AG08396 (cell line): ENCODE data around the gene PRG2.
"Not testable (repeated sequence)": the region's sequence is repeated elsewhere in the genome, so short reads cannot be mapped to it uniquely, and the experiment has no call there.

Source experiments
- DNase-seq: peaks from one replicate; pipeline ENCODE4 v3.0.0; 2012; ENCODE audit warnings: low spot score, mixed read lengths

PRG2 gene

DNA sequence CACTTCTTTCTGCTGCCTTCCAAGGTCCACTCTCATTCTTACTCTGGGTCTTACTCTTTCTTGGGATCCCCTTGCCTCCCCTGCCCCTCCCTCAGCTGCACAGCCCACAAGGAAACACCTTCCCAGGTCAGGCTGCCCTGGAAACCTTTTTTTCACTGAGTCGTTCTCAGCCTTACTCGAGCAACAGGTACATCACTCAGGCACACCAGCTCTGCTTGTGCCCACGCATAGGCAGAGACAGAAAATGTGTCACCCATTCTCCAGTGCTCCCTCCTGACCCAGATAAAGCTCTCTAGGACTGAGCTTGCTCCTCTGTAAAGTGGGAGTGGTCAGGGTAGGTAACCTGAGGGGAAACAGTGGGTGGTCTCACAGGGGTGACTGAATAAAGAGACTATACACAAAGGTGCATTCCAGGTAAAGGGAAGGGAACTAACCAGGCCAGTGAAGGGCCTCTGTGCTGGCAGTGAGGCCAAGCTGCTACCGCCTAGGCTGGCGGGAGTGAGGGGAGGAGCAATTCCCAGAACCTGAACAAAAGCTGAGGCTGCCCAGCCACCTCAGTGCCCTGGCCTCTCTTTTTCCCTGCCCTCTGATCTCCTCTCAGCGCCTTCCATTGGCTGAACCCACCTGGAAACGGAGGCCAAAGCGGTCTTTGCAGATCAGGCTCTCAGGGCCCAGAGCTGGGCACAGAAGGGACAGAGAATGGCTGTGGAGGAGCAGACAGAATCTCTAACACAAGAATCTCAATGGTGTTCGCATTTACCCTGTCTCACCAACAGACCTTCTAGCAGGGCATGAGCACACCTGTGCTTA is 25.4 kb downstream of the PRG2 start:
- no peak for DNase-seq

DNA sequence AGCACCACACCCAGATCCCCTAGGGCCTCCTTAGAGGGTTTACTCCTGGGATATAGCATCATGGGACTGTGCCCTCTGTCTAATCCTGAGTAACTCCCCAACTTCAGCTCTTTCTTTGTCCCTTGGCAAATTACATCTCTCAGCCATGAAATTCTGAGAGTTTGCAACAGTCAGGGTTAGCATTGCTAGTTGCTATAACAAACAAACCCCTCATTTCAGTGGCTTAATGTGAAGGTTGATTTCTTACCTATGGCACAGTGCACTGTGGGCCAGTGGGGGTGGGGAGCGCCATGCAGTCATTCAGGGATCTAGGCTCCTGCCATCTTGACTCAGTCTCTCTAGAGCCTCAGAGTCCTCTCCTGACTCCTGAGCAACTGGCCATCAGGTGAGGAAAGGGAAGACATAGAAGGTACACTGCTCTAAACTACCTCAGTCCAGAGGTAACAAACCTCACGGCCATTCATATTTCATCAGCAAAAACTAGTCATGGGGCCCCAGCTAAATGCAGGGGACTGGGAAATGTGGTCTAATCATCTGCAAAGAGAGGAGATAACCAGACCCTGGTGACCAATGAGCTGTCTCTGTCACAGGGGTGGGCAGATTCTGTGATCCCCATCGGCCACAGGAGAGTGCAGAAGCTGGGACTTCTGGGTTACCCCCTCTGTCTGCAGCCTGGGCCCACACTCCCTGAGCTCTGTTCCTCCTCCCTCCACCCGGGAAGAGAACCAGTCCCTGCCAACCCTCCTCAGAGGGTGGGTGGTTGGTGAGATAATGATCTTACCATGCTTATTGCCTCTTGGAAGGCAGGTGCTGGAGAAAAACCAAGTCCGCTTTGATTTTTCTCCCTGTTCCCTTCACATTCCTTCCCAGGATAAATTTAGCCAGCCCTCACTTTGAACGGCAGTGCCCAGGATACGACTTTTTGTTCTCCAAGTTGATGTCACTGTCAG is 27.0 kb downstream of the PRG2 start:
- no peak for DNase-seq

GRCh38 chr11:57361926-57362325 is 28.5 kb downstream of the PRG2 start:
- DNase-seq = no peak

DNA sequence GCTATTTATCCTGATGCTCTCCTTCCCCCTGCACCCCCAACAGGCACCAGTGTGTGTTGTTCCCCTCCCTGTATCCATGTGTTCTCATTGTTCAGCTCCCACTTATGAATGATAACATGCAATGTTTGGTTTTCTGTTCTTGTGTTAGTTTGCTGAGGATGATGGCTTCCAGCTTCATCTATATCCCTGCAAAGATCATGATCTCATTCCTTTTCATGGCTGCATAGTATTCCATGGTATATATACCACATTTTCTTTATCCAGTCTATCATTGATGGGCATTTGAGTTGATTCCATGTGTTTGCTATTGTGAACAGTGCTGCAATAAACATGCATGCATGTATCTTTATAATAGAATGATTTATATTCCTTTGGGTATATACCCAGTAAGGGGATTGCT is 29.0 kb downstream of the PRG2 start:
- not testable (repeated sequence) for DNase-seq

GRCh38 chr11:57360991-57361390 is 29.5 kb downstream of the PRG2 start:
- DNase-seq = no peak

DNA sequence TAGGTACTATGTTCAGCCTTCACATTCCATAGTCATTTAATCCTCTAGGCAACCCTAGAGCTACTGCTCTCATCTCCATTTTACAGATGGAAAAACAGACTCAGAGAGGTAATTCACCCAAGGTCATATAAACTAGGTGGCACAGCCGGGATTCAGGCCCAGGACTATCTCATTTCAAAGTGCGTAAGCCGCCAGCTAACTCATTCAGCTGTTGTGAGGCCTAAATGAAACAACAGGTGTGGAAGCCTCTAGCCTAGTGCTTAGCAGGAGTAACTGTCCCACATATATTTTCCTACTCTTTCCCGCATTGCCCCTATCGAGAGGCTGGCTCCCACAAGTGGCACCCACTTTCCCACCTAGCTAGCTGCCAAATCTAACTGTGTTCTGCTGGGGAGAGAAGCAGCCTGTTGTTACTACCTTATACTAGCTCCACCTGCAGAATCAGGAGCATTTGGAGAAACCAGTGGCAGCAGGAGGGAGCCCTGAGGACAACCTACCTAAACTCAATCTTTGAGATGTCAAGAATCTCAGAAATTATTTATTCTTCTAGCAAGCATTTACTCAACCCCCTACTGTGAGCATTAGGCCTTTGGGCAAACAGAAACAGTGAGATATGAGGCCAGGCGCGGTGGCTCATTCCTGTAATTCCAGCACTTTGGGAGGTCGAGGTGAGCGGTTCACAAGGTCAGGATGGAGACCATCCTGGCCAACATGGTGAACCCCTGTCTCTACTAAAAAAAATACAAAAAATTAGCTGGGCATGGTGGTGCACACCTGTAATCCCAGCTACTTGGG is 30.4 kb downstream of the PRG2 start:
- no peak for DNase-seq

DNA sequence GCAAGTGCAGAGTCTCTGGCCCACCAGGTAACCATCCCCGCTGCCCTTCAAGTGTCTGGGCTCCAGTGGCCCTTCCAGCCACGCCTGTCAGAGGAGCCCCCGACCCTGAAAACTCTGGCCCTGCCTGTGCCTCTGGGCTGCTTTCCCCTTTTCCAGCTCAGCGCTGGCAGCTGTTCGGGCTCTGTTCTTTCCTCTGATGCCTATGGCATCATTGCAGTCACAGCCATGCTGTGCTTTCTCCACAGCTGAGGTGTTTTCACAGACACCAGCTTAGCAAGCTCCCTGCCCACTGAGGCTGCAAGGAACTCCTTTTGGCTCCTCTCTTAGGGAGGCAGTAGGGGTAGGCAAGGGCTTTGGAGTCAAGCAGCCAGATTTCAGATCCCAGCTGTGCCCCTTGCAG is 31.1 kb downstream of the PRG2 start:
- DNase-seq = no peak

GRCh38 chr11:57358991-57359390 is 31.5 kb downstream of the PRG2 start:
- no peak for DNase-seq

- DNase-seq = no peak
Observed at GRCh38 chr11:57358543-57358961, 31.9 kb downstream of the PRG2 start.

- DNase-seq = peak; percentile 22
Observed at GRCh38 chr11:57357856-57358255, 32.6 kb downstream of the PRG2 start.

- DNase-seq = no peak
Observed at GRCh38 chr11:57357310-57357709, 33.1 kb downstream of the PRG2 start.

GRCh38 chr11:57356268-57356667 is 34.2 kb downstream of the PRG2 start:
- no peak for DNase-seq

GRCh38 chr11:57354699-57355098 is 35.8 kb downstream of the PRG2 start:
- no peak for DNase-seq

GRCh38 chr11:57353852-57354251 is 36.6 kb downstream of the PRG2 start:
- DNase-seq = no peak

DNA sequence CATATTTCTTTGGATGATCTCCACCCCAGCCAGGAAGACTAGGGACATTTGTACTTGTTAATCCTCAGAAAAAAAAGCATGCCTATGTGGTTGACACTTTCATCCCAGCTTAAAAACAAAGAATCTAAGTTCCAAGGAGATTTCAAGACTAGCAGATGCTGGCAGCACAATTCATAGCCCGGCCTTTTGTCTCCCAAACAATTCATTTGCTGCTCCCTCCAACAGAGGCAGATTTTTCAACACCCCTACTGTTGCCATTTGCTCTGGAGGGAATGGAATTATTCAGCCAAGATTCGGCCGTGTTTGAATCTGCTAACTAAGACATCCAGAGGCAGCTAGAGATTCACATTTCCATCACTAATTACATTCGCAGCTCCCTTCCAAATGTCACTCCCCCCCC is 37.0 kb downstream of the PRG2 start:
- DNase-seq = no peak

DNA sequence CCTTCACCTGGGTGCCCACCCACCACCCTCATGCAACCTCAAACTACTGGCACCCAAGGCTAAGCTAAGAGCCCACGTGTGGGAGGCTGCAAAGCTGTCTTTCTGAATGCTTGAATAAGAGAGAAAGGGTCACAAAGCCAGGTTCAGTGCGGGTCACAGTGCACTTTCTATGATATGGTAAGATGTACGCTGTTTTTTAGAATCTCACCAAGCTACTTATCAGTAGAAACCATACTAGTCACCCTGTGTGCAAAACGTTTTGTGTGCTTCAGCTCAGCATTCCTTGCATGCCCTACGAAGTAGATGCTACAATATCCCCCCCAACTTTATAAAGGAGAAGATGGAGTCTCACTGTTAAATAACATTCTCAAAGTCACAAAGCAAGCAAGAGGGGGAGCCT is 37.4 kb downstream of the PRG2 start:
- no peak for DNase-seq

DNA sequence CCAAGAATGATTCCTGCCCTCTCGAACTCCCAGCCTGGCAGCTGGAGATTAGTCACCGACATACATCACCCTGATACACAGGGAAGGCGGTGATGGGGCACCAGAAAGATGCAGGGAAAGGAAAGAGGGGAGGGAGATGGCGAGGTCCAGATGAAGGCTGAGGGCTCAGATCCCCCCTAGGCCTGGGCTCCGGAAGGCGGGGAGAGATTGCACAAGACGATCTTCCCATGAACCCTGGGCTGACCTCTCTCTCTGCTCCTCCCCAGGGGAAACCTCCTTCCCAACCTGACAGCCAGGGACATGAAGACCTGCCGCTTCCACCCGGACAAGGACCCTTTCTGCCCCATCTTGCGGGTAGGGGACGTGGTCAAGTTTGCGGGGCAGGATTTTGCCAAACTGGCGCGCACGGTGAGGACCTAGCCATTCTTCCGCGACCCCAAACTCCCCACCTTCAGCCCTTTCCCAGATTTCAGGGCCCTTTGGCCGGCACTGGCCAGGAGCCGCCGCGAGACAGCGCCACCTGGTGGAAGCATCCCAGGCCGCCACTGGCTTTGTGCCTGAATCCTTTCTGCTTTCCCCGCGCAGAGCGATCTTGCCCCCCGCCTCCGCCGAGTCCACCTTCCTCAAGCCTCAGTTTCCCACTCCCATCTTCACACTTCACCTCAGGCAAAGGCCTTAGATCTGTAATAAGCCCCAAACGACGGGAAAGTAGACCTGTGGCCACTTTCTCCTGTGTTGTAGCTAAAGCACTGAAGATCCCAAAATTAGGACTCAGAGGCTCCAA is 40.8 kb downstream of the PRG2 start:
- peak; percentile 74 for DNase-seq

- DNase-seq = no peak
Observed at GRCh38 chr11:57348636-57349313, 41.7 kb downstream of the PRG2 start.

DNA sequence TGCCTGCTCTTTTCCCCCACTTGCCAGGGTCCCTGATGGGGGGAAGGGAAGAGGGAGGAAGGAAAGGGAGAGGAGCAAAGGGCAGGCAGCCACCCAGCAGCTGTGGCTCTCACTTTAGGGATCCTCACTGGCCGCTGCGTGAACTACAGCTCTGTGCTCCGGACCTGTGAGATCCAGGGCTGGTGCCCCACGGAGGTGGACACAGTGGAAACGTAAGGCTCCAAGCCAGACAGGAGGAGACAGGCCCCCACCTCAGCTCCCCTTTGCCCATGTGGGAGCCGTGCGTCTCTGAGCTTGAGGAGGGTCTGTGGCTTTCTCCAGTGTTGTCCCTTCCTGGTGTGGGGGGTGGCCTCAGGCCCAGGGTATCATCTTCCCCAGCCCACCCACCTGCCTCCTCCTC is 42.4 kb downstream of the PRG2 start:
- no peak for DNase-seq

- DNase-seq = no peak
Observed at GRCh38 chr11:57347336-57347735, 43.1 kb downstream of the PRG2 start.
